Stimulated activated CD4-positive, alpha-beta T cell treated with anti-CD3 and anti-CD28 coated beads, Interleukin-15, amount 100 ng/mL, for 48 hours (primary cell): ENCODE measurements around the gene DNAH17.

Source experiments
- DNase-seq, 2 donors: peaks; one replicate each; pipeline ENCODE4 v3.0.0-alpha.2; 2020; ENCODE audit warnings: low read depth in 2 of 2

Gene DNAH17

GRCh38 chr17:78572239-78573205 lies 4.7 kb downstream of the DNAH17 start:
- no peak for DNase-seq

GRCh38 chr17:78571329-78571728 lies 5.9 kb downstream of the DNAH17 start:
- no peak for DNase-seq

- DNase-seq = no peak
These were observed 8.6 kb downstream of the DNAH17 start for GRCh38 chr17:78568494-78569115.

GRCh38 chr17:78567991-78568390 lies 9.2 kb downstream of the DNAH17 start:
- no peak for DNase-seq

- DNase-seq = no peak
These were observed 10.2 kb downstream of the DNAH17 start for GRCh38 chr17:78566947-78567346.

GRCh38 chr17:78563189-78564145 lies 13.7 kb downstream of the DNAH17 start:
- no peak for DNase-seq

- DNase-seq = no peak
These were observed 14.5 kb downstream of the DNAH17 start for GRCh38 chr17:78562734-78563133.

GRCh38 chr17:78561166-78561565 lies 16.0 kb downstream of the DNAH17 start:
- no peak for DNase-seq

- no peak for DNase-seq
These were observed 16.5 kb downstream of the DNAH17 start for GRCh38 chr17:78560731-78561130.

- no peak for DNase-seq
These were observed 17.3 kb downstream of the DNAH17 start for GRCh38 chr17:78559749-78560368.

GRCh38 chr17:78558989-78559388 lies 18.2 kb downstream of the DNAH17 start:
- no peak for DNase-seq

GRCh38 chr17:78558181-78558850 lies 18.9 kb downstream of the DNAH17 start:
- DNase-seq = peak in 1 of 2 donors; percentile 15

- no peak for DNase-seq
These were observed 19.6 kb downstream of the DNAH17 start for GRCh38 chr17:78557598-78558039.

GRCh38 chr17:78556812-78557211 lies 20.4 kb downstream of the DNAH17 start:
- DNase-seq = no peak

- no peak for DNase-seq
These were observed 21.3 kb downstream of the DNAH17 start for GRCh38 chr17:78555746-78556401.

- DNase-seq = no peak
These were observed 26.7 kb downstream of the DNAH17 start for GRCh38 chr17:78550464-78550863.

- no peak for DNase-seq
These were observed 28.5 kb downstream of the DNAH17 start for GRCh38 chr17:78548725-78549124.

- no peak for DNase-seq
These were observed 30.2 kb downstream of the DNAH17 start for GRCh38 chr17:78547035-78547434.

GRCh38 chr17:78546476-78546875 lies 30.7 kb downstream of the DNAH17 start:
- no peak for DNase-seq
